Coronary artery (tissue), 2 donors: ENCODE data around the gene EML1.

Experiments used
- DNase-seq: peaks from one replicate; pipeline ENCODE4 v3.0.0-alpha.2; 2017; ENCODE audit warnings: low spot score
- H3K27ac ChIP-seq, 2 donors: fragments of 200-600 bp; sonication (generic); one replicate each; pipeline ENCODE4 v1.5.1; 2016 to 2019
- H3K4me3 ChIP-seq: fragments of 200-600 bp; sonication (generic); 2 replicates; pipeline ENCODE4 v1.5.1; 2016; ENCODE audit warnings: mild to moderate bottlenecking, moderate library complexity
- TF ChIP-seq, protein P1 (sequence below): fragments of 200-600 bp; sonication (generic); IDR thresholded peaks from one replicate; pipeline ENCODE4 v1.5.1; 2019; ENCODE audit warnings: antibody characterized with exemption

Gene EML1

DNA sequence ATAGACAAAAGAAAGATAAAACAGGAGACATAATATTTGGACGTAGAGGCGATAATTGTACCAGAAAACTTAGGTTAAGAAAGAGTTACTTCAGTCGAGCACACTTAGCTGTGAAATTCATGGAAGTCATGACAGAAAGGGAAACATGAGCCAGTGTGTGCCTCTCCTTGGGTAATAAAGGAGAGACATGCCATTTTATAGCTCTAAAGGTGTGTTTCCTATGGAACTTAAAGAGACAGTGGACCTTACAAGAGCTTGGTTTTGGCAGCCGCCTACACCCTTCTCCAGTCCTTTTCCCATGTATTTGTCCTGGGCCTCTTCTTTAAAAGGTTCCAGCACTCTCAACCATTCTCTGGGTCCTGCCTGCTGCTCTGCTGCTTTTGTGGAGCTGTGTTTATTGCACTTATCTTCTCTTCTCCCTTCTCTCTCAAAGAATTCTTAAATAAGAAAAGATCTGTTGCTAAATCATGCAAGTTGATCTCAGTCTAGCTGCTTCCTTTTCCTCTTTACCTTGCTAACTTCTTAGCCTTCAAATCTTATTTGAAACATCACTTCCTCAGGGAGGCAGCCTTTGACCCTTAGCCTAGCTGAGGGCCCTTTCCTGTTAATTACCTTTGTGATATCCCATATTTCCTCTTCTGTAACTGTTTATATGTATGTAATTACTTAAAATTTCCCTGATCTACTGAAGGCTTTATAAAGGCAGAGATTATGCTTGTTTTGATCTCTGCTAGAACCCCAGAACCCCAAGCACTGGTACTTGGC, 190.2 kb downstream of the EML1 start:
- DNase-seq: no peak
- TF ChIP-seq, protein P1, sequence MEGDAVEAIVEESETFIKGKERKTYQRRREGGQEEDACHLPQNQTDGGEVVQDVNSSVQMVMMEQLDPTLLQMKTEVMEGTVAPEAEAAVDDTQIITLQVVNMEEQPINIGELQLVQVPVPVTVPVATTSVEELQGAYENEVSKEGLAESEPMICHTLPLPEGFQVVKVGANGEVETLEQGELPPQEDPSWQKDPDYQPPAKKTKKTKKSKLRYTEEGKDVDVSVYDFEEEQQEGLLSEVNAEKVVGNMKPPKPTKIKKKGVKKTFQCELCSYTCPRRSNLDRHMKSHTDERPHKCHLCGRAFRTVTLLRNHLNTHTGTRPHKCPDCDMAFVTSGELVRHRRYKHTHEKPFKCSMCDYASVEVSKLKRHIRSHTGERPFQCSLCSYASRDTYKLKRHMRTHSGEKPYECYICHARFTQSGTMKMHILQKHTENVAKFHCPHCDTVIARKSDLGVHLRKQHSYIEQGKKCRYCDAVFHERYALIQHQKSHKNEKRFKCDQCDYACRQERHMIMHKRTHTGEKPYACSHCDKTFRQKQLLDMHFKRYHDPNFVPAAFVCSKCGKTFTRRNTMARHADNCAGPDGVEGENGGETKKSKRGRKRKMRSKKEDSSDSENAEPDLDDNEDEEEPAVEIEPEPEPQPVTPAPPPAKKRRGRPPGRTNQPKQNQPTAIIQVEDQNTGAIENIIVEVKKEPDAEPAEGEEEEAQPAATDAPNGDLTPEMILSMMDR: no peak
- Histone ChIP-seq H3K4me3 (no peak overlapping the region), H3K27ac (no peak overlapping the region)

GRCh38 chr14:99984036-99984435, 190.8 kb downstream of the EML1 start:
- DNase-seq: no peak
- TF ChIP-seq, protein P1: no peak
- no peak overlapping the region for H3K4me3 ChIP-seq
- H3K27ac ChIP-seq: no peak overlapping the region

GRCh38 chr14:99986396-99986795, 193.2 kb downstream of the EML1 start:
- TF ChIP-seq, protein P1: no peak
- H3K4me3 ChIP-seq: no peak overlapping the region
- no peak for DNase-seq
- H3K27ac ChIP-seq: no peak overlapping the region

- Histone ChIP-seq H3K4me3 (no peak overlapping the region), H3K27ac (no peak overlapping the region)
- TF ChIP-seq, protein P1: no peak
- DNase-seq: no peak
Observed at GRCh38 chr14:99989032-99989431, 195.8 kb downstream of the EML1 start.

DNA sequence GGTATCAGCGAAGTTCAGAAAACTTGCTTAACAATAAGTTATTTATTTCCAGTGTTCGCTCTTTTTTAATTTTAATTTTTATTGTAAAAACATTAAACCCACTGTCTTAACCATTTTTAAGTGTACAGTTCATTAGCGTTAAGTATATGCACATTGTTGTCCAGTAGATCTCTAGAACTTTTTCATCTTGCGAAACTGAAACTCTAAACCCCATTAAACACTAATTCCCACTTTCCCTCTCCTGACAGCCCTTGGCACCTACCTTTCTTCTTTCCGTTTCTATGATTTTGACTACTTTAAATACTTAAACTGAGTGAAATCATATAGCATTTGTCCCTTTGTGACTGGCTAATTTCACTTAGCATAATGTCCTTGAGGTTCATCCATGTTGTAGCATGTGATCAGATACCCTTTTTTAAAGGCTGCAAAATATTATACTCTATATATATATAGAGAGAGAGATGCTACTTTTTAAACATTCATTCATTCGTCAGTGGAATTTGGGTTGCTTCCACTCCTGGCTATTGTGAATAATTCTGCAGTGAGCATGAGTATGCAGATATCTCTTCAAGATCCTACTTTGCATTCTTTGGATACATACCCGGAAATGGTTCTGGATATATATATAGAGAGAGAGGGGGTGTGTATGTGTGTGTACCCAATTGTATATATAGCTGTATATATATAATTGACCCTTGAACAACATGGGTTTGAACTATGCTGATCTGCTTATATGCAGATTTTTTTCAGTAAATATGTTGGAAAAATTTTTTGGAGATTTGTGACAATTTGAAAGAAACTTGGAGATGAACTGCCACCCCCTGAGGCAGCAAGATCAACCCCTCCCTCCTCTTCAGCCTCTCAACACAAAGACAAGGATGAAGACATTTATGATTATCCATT, 197.3 kb downstream of the EML1 start:
- no peak for DNase-seq
- H3K4me3 ChIP-seq: no peak overlapping the region
- TF ChIP-seq, protein P1: no peak
- H3K27ac ChIP-seq: no peak overlapping the region

GRCh38 chr14:99991331-99991730, 198.1 kb downstream of the EML1 start:
- TF ChIP-seq, protein P1: no peak
- H3K4me3 ChIP-seq: no peak overlapping the region
- H3K27ac ChIP-seq: no peak overlapping the region
- DNase-seq: no peak
